Activated CD4-positive, CD25-positive, alpha-beta regulatory T cell treated with anti-CD3 and anti-CD28 coated beads, Interleukin-2, amount 50 U/mL, for 72 hours (primary cell): ENCODE data around the gene PBX1.

Experiments used
- DNase-seq: peaks from one replicate; pipeline ENCODE4 v3.0.0; 2021

PBX1 gene

DNA sequence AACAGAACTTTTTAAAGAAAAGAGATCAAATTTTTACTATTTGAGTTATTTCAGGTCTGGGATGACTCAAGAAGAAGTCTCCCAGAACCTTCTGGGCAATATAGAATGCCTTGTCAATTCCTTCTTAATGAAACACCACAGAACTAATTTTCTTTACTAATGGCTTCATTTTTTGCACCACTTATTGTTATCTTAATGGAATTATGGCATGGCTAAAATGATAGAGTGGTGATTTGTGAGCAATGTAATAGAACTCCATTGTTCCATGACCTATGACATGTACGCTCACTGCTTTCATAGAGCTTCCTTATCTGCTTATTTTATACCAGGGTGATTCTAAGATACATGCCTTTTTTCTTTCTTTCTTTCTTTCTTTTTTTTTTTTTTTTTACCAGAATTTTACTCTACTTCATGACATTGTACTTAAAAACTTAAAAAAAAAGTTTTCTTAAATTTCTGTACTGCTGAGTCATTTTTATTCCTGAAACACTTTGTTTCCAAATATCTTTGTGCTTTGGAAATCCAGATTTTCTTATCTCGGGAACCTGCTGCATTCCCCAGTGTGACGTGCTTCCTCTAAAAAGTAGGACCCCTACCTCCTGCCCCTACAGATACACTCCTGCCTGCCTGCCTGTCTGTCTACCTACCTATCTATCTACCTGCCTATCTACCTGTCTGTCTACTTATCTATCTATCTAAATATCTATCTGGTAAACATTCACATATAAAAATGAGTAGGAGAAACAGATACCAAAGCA, 284.9 kb downstream of the PBX1 start:
- no peak for DNase-seq

- no peak for DNase-seq
These were observed 288.0 kb downstream of the PBX1 start for GRCh38 chr1:164846731-164847691.

- no peak for DNase-seq
These were observed 294.2 kb downstream of the PBX1 start for GRCh38 chr1:164853146-164853545.

DNA sequence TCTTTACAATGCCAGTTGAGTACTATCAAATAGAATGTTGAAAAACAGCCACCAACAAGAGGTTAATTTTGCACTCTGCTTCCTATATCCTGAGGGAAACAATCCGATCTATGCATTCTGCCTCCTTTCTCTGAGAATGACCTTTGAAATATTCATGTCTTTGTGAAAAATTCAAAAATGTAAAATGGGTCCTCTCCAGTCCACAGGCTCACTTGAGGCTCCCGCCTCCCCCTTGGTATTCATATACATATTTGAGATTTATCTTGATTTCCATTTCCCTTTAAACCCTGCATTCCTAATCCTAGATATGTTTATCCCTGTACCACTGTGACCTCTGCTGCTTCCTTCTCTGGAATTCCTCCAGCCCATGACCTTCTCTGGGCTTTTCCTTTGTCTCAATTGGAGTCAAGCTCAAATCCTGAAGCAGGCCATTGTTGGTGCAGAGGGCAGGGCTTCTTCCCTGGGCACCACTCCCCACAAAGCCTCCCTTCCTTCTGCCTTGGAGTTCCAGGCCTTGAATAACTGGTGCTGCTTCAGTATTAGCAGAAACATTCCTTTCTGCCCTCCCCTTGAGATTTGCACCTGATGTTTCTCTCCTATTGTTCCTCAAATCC, 296.8 kb downstream of the PBX1 start:
- DNase-seq: no peak

GRCh38 chr1:164856381-164856780, 297.4 kb downstream of the PBX1 start:
- no peak for DNase-seq

DNA sequence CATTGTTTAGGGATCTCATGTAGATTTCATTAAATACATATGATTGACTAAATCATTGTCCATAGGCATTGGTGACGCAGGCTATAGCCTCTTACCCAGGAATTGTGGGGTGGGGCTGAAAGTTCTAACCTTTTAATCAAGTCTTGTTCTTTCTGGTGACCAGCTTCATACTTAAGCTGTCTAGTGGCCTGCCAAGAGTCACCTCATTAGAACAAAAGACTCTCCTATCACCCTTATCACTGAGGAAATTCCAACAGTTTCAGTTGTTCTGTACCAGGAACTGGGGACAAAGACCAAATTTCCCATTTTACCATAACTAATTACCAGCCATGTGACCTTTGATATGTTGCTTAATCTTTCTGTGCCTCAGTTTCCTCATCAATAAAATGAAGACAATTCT, 298.5 kb downstream of the PBX1 start:
- DNase-seq: no peak

GRCh38 chr1:164858096-164858632, 299.2 kb downstream of the PBX1 start:
- no peak for DNase-seq

GRCh38 chr1:164861632-164862031, 302.6 kb downstream of the PBX1 start:
- no peak for DNase-seq

GRCh38 chr1:164863056-164863455, 304.1 kb downstream of the PBX1 start:
- no peak for DNase-seq

DNA sequence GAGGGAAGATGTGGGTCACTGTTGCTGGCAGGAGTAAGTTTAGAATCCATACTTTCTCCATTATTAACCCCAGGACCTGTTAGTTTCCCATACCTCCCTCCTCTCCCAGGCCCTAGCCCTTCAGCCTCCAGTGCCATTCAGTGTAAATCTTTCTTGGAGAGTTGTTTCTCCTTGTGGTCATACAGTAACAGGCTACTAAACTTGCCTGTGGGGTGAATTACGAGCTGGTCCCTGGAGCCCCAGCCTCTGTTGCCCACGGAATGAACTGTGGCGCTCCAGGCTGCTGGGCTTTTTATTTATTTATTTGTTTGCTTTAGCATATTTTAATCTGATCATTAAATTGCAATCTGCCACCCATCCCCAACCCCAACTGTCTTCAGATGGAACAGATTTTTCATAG, 305.2 kb downstream of the PBX1 start:
- no peak for DNase-seq

DNA sequence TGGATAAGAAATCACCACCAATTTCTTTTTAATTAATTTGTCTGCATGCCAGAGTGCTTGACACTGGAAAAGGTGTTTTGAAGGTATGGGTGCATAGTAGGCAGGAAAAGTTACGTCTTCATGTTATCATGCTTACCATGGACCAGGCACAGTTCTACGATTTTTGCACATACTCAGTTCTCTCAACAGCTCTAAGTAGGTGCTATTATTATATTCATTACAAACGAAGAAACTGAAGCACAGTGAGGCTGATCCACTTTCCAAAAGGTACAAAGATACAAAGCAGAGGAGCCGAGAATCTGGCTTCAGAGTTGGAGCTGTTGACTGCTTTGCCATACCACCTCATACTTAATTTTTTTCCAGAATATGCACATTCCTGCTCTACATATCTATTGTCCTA, 306.4 kb downstream of the PBX1 start:
- DNase-seq: no peak

DNA sequence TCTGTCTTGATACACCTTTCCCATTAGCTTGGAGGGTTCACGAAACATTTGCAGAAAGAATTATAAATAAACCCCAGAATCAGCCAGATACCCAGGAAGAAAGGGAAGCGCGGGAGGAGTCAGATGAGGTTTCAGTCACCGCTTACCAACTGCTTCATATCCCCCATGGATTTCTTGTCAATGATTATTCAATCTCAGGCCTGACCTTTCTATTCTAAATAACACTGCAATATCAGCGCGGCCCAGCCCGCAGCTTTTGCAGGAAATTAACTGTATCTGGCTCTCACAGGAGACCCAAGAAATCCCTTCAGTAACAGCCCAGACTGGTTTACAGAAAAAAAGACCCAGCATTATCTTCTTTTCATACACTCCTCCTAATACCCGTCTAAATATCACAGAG, 308.6 kb downstream of the PBX1 start:
- no peak for DNase-seq

GRCh38 chr1:164868990-164869389, 310.0 kb downstream of the PBX1 start:
- no peak for DNase-seq

DNA sequence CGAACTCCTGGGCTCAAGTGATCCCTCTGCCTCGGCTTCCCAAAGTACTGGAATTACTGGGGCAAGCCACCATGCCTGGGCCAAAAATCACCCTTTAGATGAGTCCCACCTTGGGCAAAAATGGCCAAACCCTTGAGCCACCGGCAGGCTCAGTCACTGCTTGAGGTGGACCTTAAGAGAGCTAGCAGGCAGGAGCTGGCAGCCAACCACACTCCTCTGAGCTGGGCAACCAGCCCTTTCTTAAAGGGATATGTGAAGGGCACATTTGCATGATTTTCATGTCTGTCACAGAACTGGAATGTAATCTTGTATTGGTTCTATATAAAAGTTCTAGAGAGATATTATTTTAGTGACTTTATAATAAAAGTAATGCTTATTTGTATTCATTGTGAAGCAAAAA, 316.5 kb downstream of the PBX1 start:
- no peak for DNase-seq

GRCh38 chr1:164876398-164877116, 317.6 kb downstream of the PBX1 start:
- no peak for DNase-seq

DNA sequence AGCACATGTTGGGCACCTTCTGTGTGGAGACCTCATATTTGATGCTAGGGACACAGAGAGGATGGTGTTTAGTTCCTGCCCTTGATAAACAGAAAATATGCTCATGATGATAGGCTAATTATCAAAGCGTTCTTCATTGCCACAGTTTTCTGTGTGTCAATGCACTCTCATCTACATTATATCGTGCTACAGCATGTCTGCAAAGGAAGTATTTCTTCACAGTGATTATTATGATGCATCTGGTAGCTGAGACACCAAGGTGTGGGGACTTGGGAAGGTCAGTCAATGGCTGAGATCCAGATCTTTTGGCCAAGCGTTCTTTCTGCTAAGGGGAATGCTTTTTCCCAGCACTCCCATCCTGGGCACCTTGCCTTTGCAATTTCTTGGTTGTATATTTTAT, 321.2 kb downstream of the PBX1 start:
- DNase-seq: no peak

DNA sequence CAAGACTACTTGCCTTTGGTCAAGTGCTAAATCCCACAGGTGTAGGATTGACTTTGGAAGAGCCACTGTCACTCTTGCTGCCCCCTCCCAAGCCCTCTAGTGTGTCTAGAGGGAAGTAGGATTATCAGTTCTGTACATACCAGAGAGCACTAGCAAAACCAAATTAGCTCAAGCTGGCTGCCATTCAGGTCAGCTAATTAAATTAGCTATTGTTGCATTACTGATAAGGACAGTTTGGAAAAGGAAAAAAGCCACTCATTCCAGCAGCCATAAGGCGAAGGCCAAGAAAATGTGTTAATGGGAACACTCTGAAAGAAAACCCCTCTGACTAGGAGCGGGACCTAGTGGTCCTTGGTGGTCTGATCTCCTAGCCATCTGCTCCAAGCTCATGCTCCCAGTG, 321.7 kb downstream of the PBX1 start:
- no peak for DNase-seq

DNA sequence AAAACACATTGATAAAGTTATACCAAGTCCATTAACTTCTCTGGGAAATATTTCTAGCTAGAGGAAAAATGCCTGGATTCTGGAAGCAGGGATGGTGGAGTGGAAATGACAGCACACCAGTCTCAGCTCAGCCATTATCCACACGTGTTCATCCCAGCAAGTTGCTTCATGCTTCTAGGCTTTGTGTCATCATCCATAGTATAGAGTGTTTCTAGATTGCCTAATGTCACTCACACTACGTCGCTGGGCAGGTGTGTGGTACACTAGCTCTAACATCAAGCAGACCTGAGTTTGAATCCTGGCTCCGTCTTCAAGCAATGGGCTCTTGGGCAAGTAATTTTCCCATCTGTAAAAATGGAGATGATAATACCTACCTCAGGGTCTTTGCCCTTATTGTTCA, 326.3 kb downstream of the PBX1 start:
- DNase-seq: no peak

- no peak for DNase-seq
These were observed 327.1 kb downstream of the PBX1 start for GRCh38 chr1:164886101-164886500.

DNA sequence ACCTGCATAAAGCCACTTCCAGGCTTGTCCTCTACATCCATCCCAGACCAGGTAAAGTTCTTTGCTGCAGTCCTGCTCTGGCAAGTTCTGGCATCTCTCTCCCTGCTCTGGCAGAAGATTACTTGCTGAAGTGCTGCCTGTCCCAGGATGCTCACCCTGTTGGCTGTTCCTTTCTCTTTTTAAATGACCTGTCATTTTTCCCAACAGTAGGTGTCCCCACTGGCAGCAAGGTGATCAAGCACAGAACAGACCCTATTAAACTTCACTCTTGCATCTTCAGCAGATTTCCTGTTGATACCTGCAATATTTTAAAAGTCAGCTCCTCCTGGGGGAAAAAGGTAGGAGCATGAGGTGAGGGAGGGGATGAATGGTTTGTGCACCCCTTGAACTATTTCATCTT, 332.6 kb downstream of the PBX1 start:
- no peak for DNase-seq

- no peak for DNase-seq
These were observed 336.3 kb downstream of the PBX1 start for GRCh38 chr1:164895026-164895912.

DNA sequence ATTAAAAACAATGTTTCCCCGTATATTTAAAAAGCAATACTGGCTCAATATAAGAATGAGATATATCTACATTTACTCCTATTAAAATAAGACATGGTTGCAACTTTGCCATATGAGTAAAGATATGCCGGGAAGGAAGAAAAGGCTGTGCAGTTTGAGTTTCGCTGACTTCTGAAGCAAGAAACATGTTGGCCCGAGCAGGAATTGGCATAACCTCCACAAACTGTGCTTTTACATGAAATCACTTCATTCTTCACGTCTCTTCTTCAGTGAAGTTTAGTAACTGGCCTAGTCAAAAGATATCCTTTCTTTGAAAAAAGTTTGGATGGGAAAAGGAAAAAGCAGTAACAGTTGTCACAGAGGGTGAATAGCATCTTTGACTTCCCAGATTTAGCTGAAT, 342.0 kb downstream of the PBX1 start:
- no peak for DNase-seq
